Lung (tissue), 12 donors: ENCODE results near the gene ZNF584. TPM values are rescaled to one million over a fixed set of nuclear protein-coding genes. Genes with fewer than 3 reads are reported as not detected.
"Not testable (repeated sequence)": the region's sequence is repeated elsewhere in the genome, so short reads cannot be mapped to it uniquely, and the experiment has no call there.

Experiments
- ATAC-seq: fragments of 200-7000 bp; cut with Tn5 transposase; one replicate; pipeline ENCODE4 v1.9.1; 2020; ENCODE audit warnings: moderate number of reproducible peaks; ENCODE audit not compliant: insufficient read depth, low FRiP score
- DNase-seq, 3 donors: peaks; one replicate each; pipeline ENCODE4 v3.0.0-alpha.2; 2013 to 2017
- H3K27ac ChIP-seq, 2 donors: one replicate each; pipeline ENCODE4 v1.5.1; 2013; ENCODE audit warnings: mild to moderate bottlenecking in 2 of 2, moderate library complexity in 2 of 2, control low read depth in 1 of 2, inconsistent platforms in 1 of 2, low read depth in 1 of 2, low read length in 1 of 2
- H3K27me3 ChIP-seq, 3 donors: one replicate each; pipeline ENCODE4 v1.5.1; 2013; ENCODE audit warnings: low read length in 2 of 3; ENCODE audit not compliant: control insufficient read depth in 3 of 3, insufficient read depth in 3 of 3
- H3K36me3 ChIP-seq, 4 donors: one replicate each; pipeline ENCODE4 v1.5.1; 2013; ENCODE audit warnings: low read length in 4 of 4, mild to moderate bottlenecking in 1 of 4, moderate library complexity in 1 of 4; ENCODE audit not compliant: control insufficient read depth in 4 of 4, insufficient read depth in 4 of 4
- H3K4me1 ChIP-seq, 5 donors: one replicate each; pipeline ENCODE4 v1.5.1; 2013; ENCODE audit warnings: low read length in 5 of 5, mild to moderate bottlenecking in 2 of 5, moderate library complexity in 1 of 5; ENCODE audit not compliant: control insufficient read depth in 5 of 5, insufficient read depth in 5 of 5
- H3K4me3 ChIP-seq: one replicate; pipeline ENCODE4 v1.5.1; 2013; ENCODE audit warnings: mild to moderate bottlenecking, control low read depth, moderate library complexity
- H3K9ac ChIP-seq, 2 donors: one replicate each; pipeline ENCODE4 v1.5.1; 2013; ENCODE audit warnings: low read length in 2 of 2, control low read depth in 1 of 2; ENCODE audit not compliant: insufficient read depth in 1 of 2
- H3K9me3 ChIP-seq, 4 donors: one replicate each; pipeline ENCODE4 v1.5.1; 2013; ENCODE audit warnings: low read length in 3 of 4, mild to moderate bottlenecking in 1 of 4, moderate library complexity in 1 of 4; ENCODE audit not compliant: control insufficient read depth in 4 of 4, insufficient read depth in 3 of 4
- CTCF ChIP-seq: IDR thresholded peaks from 2 replicates; pipeline ENCODE4 v1.5.1; 2012; ENCODE audit warnings: mild to moderate bottlenecking; ENCODE audit errors: control extremely low read depth, extremely low read depth
- WGBS, 2 donors: extraction: QIAGEN DNeasy Blood & Tissue Kit; methylation state at CpG; one replicate each; pipeline ENCODE4 v1.1.7; 2013; 5-methylcytosine and 5-hydroxymethylcytosine counted together
- polyA plus RNA-seq, 2 donors: library from polyadenylated mRNA; stranded (reverse); fragments of 200-250 nt; gene quantifications; one replicate each; pipeline ENCODE4 v1.2.1, GENCODE V29; 2013
- total RNA-seq, 2 donors: library from RNA; depleted of rRNA in 1 of 2; stranded (reverse); fragments of >200 nt in 1 of 2; gene quantifications; one replicate each; pipeline ENCODE4 v1.2.1, GENCODE V29; 2014 to 2021
- donor health status: control.
- donor health status: control.
- donor health status: Bipolar disorder and iron deficiency.
- donor health status: healthy.
- donor health status: DM: yes; HTN: yes; CAD: no.

The ZNF584 gene
- total and polyA plus RNA-seq, 4 donors: 6.0 to 16.9 (median 13.8) TPM

GRCh38 chr19:58400916-58401839, 7.3 kb upstream of the ZNF584 start:
- peak; percentile 98 for ATAC-seq
- no peak for TF ChIP-seq CTCF
- peaks cover 0 to 8% (median 8%) of the 10 kb centered on the region in 3 donors for H3K27me3 ChIP-seq
- DNase-seq: peak; percentile 100
- H3K9ac ChIP-seq: peak overlapping the region; percentile 21 to 81
- peak overlapping the region in 1 of 2 donors; percentile 90 for H3K27ac ChIP-seq
- H3K4me3 ChIP-seq: peak overlapping the region; percentile 56
- peaks cover 0 to 16% (median 8%) of the 10 kb centered on the region in 5 donors for H3K4me1 ChIP-seq
- H3K36me3 ChIP-seq: no peaks in the 10 kb centered on the region
- WGBS, 2 donors: 3% methylated on average over 80 of the region's 80 CpGs
- no peaks in the 10 kb centered on the region for H3K9me3 ChIP-seq

- ATAC-seq (no peak), DNase-seq (no peak)
- H3K9me3 ChIP-seq: no peaks in the 10 kb centered on the region
- H3K9ac ChIP-seq: peak overlapping the region in 1 of 2 donors; percentile 59
- no peak for TF ChIP-seq CTCF
- WGBS, 2 donors: 25 to 33% methylated on average over 23 of the region's 23 CpGs
- H3K27ac ChIP-seq: no peak overlapping the region
- H3K27me3 ChIP-seq: peaks cover 0 to 7% (median 7%) of the 10 kb centered on the region in 3 donors
- no peak overlapping the region for H3K4me3 ChIP-seq
- no peaks in the 10 kb centered on the region for H3K36me3 ChIP-seq
- H3K4me1 ChIP-seq: peaks cover 0 to 20% (median 8%) of the 10 kb centered on the region in 5 donors
Observed at GRCh38 chr19:58401840-58402421, 6.5 kb upstream of the ZNF584 start.

- not testable (repeated sequence) for H3K36me3 ChIP-seq, ATAC-seq, H3K9me3 ChIP-seq, DNase-seq, H3K27me3 ChIP-seq, H3K4me3 ChIP-seq, H3K9ac ChIP-seq, H3K27ac ChIP-seq
- H3K4me1 ChIP-seq: peaks cover 0 to 27% (median 12%) of the 10 kb centered on the region in 5 donors
- WGBS, 2 donors: 64 to 76% methylated on average over 4 to 5 of the region's 5 CpGs
Observed at GRCh38 chr19:58403920-58404478, 4.5 kb upstream of the ZNF584 start.
